ENCODE measurements around the gene RPS6KA3.

DNA sequence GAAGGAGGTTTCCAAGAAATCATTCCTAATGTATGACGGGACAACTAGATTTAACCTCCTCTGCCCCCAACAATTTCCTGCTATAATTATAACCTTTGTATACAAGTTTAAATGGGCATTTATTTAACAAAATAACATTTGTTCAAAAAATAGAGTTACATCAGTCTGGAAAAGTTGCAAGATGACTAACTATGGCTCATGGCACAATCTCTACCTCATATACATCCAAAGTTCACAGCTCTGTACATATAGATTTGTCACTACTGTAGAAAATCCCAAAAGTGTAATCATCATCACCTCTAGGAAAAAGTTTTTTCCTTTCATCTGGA, 3.8 kb upstream of the RPS6KA3 start:
- TF ChIP-seq, protein P1, sequence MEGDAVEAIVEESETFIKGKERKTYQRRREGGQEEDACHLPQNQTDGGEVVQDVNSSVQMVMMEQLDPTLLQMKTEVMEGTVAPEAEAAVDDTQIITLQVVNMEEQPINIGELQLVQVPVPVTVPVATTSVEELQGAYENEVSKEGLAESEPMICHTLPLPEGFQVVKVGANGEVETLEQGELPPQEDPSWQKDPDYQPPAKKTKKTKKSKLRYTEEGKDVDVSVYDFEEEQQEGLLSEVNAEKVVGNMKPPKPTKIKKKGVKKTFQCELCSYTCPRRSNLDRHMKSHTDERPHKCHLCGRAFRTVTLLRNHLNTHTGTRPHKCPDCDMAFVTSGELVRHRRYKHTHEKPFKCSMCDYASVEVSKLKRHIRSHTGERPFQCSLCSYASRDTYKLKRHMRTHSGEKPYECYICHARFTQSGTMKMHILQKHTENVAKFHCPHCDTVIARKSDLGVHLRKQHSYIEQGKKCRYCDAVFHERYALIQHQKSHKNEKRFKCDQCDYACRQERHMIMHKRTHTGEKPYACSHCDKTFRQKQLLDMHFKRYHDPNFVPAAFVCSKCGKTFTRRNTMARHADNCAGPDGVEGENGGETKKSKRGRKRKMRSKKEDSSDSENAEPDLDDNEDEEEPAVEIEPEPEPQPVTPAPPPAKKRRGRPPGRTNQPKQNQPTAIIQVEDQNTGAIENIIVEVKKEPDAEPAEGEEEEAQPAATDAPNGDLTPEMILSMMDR (IDR thresholded peaks at IDR 0.05): no peak
- TF ChIP-seq POLR2A (IDR thresholded peaks at IDR 0.05): no peak

Data from thyroid gland (tissue), 4 donors.